ENCODE results near the gene TCL1A.
"Not testable (repeated sequence)": the region's sequence is repeated elsewhere in the genome, so short reads cannot be mapped to it uniquely, and the experiment has no call there.

The TCL1A gene, protein sequence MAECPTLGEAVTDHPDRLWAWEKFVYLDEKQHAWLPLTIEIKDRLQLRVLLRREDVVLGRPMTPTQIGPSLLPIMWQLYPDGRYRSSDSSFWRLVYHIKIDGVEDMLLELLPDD

GRCh38 chr14:95713596-95714371 is at the start of gene TCL1A:
Gene TCL1A (minus strand): TSS chr14:95714125. CDS start chr14:95714066, 59 bp downstream.
- in situ Hi-C loops (cut with HindIII; ENCODE audit: low sequenced_read_pairs): no loop called here
- no peak within 1 kb of the TSS for H3K4me3 ChIP-seq (ENCODE audit: low read depth, low read length)
- no peak for DNase-seq (ENCODE audit: low read depth)
- no peak for TF ChIP-seq CTCF (IDR thresholded peaks at IDR 0.05; ENCODE audit: low read depth, low read length, missing control alignments)

DNA sequence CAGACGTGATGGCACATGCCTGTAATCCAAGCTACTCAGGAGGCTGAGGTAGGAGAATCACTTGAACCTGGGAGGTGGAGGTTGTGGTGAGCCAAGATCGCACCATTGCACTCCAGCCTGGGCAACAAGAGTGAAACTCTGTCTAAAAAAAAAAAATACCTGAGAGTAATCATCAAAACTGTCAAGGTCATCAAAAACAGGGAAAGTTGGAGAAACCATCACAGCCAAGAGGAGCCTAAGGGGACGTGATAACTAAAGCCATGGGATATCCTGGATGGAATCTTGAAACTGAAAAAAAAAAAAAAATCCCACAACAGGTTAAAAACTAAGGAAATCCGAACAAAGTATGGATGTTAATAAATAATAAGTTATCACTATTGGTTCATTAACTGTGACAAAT is 49.1 kb upstream of the TCL1A start:
- H3K4me3 ChIP-seq (ENCODE audit: low read depth, low read length); DNase-seq (ENCODE audit: low read depth); in situ Hi-C loops (cut with HindIII; ENCODE audit: low sequenced_read_pairs): not testable (repeated sequence)

- no peak for DNase-seq (ENCODE audit: low read depth)
- in situ Hi-C loops (cut with HindIII; ENCODE audit: low sequenced_read_pairs): no loop called here
- no peak overlapping the region for H3K4me3 ChIP-seq (ENCODE audit: low read depth, low read length)
- TF ChIP-seq CTCF (IDR thresholded peaks at IDR 0.05; ENCODE audit: low read depth, low read length, missing control alignments): no peak
Observed at GRCh38 chr14:95761436-95761835, 47.5 kb upstream of the TCL1A start.

DNA sequence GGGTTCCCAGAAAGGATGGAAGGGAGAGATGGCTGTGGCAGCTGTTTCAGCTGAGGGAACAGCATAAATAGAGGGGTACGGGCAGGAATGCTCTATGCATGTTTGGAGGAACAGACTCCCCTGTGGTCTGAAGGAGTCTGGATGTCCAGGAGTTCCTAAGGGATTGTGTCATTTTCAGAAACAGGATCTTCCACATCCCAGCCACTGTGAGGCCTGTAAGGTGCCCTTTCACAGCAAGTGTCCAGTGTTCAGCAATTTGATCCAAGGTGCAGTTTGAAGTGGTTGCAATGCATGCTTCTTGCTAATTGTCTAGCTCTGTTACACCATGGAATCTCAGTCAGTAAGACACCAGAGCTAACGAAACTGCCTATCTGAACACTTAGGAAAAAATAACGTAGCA is 46.7 kb upstream of the TCL1A start:
- in situ Hi-C loops (cut with HindIII; ENCODE audit: low sequenced_read_pairs): no loop called here
- no peak for TF ChIP-seq CTCF (IDR thresholded peaks at IDR 0.05; ENCODE audit: low read depth, low read length, missing control alignments)
- no peak for DNase-seq (ENCODE audit: low read depth)
- no peak overlapping the region for H3K4me3 ChIP-seq (ENCODE audit: low read depth, low read length)

- in situ Hi-C loops (cut with HindIII; ENCODE audit: low sequenced_read_pairs): no loop called here
- H3K4me3 ChIP-seq (ENCODE audit: low read depth, low read length): no peak overlapping the region
- no peak for TF ChIP-seq CTCF (IDR thresholded peaks at IDR 0.05; ENCODE audit: low read depth, low read length, missing control alignments)
- no peak for DNase-seq (ENCODE audit: low read depth)
Observed at GRCh38 chr14:95759941-95760340, 46.0 kb upstream of the TCL1A start.

DNA sequence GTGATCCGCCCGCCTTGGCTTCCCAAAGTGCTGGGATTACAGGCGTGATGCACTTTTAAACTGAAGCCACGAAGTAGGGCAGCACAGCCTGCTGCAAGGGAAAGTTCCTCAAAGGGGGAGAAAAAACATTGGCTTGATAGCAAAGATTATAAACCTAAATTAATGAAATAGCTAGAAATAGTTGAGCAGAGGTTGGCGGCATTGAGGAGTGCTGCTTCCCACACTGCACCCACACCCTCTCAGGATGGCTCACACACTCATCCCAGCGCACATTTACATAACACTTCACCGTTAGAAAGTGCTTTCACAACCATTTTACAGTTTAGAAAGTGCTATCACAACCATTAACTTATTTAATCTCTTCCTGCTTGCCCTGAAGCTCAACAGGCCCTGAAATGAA is 44.4 kb upstream of the TCL1A start:
- TF ChIP-seq CTCF (IDR thresholded peaks at IDR 0.05; ENCODE audit: low read depth, low read length, missing control alignments): no peak
- no peak overlapping the region for H3K4me3 ChIP-seq (ENCODE audit: low read depth, low read length)
- in situ Hi-C loops (cut with HindIII; ENCODE audit: low sequenced_read_pairs): no loop called here
- DNase-seq (ENCODE audit: low read depth): no peak

DNA sequence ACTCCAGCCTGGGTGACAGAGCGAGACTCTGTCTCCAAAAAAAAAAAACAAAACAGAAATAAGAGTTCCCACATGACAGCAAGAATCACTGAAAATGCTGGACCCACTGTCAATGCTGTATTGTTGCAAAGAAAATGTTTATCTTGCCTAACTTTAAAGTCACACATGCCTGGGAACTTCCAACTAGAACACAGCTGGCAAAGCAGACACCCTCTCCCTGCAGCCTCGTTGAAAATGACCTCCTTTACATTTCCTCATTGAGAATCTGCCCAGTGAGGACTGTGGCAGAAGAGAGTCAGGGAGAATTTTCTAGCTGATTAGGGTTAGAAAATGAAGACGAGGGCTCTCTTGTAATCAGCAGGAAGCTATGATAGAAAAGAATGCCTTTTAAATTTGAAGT is 42.8 kb upstream of the TCL1A start:
- in situ Hi-C loops (cut with HindIII; ENCODE audit: low sequenced_read_pairs): no loop called here
- no peak overlapping the region for H3K4me3 ChIP-seq (ENCODE audit: low read depth, low read length)
- TF ChIP-seq CTCF (IDR thresholded peaks at IDR 0.05; ENCODE audit: low read depth, low read length, missing control alignments): no peak
- DNase-seq (ENCODE audit: low read depth): no peak

All from astrocyte of the cerebellum (primary cell).